GM21717 (cell line): ENCODE results near the gene ARSG.
"Not testable (repeated sequence)": the region's sequence is repeated elsewhere in the genome, so short reads cannot be mapped to it uniquely, and the experiment has no call there.

ENCODE experiments used
- ATAC-seq: cut with Tn5 transposase; IDR thresholded peaks from one replicate; pipeline ENCODE4 v1.9.1; 2021; ENCODE audit warnings: mild to moderate bottlenecking, moderate library complexity; ENCODE audit not compliant: unreplicated experiment

ARSG gene

DNA sequence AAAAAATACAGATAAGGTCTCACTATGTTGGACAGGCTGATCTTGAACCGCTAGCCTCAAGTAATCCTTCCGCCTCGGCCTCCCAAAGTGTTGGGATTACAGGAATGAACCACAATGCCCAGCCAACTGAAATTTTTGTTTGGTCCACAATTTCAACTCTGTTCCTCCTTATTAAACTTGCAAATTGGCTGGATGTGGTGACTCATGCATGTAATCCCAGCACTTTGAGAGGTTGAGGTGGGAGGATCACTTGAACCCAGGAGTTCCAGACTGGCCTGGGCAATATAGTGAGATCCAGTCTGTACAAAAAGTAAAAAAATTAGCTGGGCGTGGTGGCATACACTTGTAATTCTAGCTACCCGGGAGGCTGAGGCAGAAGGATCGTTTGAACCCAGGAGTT is 13.4 kb downstream of the ARSG start:
- no peak for ATAC-seq

DNA sequence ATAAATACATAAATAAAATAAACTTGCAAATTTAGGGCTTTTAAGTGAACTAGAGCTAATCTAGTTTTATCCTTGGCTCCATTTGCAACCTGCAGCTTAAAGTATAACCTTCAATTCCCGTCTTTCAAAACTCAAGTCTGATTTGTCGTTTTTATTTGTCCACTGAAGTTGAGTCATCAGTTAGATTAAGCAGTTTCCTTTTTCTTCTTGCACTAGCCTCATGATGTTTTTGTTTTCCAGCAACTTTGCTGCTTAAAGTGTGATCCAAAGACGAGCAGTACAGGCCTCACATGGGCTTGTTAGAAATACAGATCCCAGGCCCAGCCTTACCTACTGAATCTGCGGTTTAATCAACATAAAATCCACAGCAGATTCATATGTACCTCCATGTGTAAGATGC is 13.8 kb downstream of the ARSG start:
- no peak for ATAC-seq

DNA sequence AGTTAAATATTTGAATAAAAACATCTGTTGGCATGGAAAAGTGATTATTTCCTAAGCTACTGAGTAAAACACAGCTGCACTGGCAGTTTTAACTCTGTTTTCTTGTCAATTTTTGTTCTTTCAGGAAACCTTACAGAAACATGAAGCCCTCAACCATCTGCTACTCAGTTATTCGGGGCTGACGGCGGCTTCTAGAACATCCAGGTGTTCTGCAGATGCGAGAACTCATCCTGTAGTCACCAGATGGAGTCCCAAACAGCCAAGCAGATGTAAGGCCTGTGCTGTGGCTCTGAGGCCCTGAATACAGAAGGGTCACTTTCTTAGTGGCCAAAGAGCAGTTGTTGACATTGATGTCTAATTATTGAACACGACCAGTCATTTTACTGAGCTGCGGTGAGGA is 15.5 kb downstream of the ARSG start:
- ATAC-seq, result no peak

DNA sequence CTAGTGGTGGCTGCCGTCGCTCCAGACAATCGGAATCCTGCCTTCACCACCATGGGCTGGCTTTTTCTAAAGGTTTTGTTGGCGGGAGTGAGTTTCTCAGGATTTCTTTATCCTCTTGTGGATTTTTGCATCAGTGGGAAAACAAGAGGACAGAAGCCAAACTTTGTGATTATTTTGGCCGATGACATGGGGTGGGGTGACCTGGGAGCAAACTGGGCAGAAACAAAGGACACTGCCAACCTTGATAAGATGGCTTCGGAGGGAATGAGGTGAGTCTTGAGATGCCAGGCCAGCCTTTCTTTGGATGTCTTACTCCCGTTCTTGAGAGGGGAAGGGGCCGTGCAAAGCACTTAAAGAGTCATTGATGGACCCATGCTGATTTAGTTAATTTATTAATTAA is 16.1 kb downstream of the ARSG start:
- ATAC-seq, result no peak

DNA sequence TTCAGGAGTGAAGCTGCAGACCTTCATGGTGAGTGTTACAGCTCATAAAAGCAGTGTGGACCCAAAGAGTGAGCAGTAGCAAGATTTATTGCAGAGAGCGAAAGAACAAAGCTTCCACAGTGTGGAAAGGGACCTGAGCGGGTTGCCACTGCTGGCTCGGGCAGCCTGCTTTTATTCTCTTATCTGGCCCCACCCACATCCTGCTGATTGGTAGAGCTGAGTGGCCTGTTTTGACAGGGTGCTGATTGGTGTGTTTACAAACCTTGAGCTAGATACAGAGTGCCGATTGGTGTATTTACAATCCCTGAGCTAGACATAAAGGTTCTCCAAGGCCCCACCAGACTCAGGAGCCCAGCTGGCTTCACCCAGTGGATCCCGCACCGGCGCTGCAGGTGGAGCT is 17.2 kb downstream of the ARSG start:
- ATAC-seq, result not testable (repeated sequence)

DNA sequence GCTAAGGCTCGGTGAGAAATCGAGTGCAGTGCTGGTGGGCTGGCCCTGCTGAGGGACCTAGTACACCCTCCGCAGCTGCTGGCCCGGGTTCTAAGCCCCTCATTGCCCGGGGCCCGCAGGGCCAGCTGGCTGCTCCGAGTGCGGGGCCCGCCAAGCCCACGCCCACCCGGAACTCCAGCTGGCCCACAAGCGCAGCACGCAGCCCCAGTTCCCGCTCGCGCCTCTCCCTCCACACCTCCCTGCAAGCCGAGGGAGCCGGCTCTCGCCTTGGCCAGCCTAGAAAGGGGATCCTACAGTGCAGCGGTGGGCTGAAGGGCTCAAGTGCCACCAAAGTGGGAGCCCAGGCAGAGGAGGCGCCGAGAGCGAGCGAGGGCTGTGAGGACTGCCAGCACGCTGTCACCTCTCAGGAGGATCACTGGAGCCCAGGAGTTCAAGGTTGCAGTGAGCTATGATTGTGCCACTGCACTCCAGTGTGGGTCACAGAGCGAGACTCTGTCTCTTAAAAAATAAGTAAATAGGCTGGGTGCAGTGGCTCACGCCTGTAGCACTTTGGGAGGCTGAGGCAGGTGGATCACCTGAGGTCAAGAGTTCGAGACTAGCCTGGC is 17.9 kb downstream of the ARSG start:
- not testable (repeated sequence) for ATAC-seq

DNA sequence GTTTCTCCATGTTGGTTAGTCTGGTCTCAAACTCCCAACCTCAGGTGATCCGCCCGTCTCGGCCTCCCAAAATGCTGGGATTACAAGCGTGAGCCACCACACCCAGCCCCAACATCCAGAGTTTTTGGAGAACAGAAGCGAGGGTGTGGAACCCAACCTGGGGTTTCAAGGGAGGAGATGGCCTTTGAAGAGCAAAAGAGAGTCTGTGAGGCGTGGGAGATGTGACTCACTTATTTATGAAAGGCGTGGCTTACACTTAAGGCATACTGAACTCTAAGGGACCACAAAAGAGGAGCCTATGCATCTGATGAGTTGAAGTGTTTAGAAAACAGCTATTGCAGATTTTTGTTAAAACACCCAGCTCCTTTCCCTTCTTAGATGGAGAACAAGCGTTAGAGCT is 18.9 kb downstream of the ARSG start:
- ATAC-seq, result no peak

DNA sequence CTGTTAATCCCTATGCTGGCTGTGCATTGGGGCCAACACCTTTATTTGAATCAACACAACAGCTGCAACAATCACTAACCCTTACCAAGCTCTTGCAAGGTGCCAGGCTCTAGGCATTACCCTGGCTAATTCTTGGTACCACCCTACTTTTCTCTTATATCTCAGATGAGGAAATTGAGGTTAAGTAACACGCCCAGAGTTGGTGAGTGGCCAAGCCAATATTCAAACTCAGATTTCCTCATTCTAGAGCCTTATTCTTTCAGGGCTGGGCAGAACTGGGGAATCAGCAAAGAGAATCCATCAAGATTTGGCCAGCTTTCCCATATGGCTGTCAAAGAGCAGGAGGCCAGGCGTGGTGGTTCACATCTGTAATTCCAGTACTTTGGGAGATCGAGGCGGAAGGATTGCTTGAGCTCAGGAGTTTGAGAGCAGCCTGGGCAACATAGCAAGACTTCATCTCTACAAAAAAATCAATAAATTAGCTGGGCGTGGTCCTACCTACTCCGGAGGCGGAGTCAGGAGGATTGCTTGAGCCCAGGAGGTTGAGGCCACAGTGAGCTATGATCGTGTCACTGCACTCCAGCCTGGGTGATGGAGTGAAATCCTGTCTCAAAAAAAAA is 23.7 kb downstream of the ARSG start:
- ATAC-seq, result no peak

DNA sequence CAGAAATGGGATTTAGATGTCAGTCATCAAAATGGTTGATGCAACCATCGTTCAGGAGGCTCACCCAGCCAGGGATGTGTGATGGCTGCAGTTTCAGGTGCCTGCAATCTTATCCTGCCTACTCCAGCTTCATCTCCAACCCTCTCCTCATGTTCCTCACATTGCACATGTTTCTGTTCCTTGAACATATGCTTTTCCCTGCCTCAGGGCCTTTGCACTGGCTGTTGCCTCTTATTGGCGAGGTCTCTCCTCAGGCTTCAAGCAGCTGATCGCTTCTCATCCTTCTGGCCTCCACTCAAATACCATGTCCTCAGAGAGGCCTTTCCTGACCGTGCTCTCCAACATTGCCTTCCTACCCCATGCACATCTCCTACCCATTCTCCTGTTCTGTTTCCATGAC is 24.6 kb downstream of the ARSG start:
- ATAC-seq, result no peak

DNA sequence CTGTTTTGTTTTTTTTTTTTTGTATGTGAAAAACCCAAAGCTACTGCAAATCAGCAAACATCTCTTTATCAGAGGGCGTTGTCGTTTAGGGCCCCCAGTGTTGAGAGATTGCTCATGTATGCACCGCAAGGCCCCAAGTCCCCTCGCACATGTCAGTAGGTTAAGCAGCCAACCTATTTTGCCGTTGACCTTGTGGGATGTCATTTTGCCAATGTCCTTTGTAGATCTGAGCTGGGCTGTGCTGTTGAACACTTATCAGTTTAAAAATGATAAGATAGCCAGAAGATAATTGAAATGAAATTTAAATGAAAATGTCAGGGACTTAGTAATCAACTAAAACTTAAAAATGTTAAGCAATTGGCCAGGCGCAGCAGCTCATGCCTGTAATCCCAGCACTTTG is 26.2 kb downstream of the ARSG start:
- no peak for ATAC-seq

DNA sequence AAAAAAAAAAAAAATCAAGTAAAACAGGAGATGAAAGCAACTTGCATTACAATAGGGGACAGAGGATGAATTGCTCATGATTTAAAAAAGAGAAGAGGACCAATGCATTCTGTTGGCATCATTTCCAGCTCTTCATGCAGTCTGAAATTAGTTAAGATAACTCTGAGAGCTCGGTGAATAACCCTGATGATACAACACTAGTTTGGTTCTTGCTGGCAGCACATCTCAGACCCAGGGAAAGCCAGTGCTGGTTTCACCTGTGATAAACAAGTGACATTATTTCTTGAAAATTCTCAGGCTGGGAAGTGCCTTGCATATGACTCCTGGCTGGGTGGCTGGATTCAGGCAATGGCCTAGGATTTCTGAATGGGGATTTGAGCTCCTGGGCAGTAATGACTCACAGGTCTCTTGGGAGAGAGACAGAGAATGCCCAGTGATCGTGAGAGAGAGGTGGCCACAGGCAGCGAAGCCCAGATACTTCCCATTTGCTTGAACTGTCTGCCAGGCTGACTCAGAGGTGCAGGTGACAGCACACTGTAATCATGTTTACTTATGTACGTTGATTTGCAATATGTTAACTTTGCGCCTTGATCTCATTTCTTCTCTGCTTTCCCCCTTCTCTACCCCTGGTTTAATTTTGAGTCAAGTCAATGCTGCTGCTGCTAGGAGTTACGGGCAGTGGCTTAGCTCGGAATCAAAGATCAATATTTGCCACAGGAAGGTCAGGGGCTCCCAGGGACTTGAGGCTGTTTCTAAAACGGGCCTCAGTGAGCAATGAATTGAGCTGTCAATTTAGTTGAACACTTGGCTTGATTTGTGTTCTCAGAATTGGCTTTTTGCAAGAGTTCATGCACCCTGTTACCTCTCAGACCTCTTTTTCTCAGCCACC is 27.1 kb downstream of the ARSG start:
- ATAC-seq, result no peak

DNA sequence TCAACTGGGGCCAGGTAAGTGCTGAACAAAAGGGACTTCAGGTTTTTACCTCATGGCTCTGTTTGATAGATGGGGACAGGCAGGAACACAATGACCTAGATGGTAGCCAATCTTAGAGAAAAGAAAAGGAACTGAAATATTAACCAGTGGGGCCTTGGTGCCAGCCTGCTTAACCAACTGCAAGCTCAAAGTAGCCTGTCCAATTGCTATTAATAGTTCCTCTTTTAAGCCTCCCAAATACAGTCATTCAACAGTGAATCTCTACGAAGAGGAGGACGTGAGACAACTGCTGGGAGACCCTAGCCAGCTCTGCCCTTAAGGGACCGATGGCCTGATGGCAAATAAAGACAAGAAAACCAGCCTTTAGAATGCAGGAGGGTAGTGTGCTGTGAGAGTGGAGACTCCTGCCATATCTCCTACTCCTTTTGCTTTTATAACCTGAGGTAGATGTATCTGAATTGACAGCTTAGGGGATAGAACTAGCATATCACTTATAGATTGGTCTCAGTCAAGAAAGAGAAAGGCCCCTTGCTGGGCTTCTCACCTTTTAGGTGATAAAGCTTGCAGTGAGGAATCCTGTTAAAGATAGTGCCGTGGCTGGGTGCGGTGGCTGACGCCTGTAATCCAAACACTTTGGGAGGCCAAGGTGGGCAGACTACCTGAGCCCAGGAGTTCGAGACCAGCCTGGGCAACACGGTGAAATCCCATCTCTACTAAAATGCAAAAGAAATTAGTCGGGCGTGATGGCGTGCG is 28.3 kb downstream of the ARSG start:
- ATAC-seq, result no peak

DNA sequence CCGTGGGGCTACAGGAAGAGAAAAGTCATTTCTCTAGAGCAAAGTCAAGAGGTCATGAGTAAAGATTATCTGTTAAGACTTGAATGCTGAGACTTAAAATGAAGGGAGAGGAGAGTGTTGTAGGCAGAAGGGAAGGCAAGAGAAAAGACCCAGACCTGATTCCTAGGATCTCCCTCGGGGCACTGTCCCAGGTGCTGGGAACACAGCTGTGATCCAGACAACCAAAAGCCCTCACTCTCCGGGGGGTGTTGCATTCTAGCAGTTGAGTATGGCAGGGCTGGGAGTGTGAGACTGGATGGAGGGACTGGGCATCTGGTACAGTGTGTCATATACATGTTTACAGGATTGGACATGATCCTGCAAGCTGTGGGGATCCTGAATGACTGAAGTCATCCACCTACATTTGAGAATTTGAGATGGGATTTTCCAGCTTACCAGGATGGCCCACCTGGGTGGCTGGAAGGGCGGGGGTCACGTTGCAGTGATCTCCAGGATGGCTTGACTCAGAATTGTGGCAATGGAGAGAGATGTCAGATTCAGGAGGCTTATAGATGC is 29.1 kb downstream of the ARSG start:
- ATAC-seq, result no peak

DNA sequence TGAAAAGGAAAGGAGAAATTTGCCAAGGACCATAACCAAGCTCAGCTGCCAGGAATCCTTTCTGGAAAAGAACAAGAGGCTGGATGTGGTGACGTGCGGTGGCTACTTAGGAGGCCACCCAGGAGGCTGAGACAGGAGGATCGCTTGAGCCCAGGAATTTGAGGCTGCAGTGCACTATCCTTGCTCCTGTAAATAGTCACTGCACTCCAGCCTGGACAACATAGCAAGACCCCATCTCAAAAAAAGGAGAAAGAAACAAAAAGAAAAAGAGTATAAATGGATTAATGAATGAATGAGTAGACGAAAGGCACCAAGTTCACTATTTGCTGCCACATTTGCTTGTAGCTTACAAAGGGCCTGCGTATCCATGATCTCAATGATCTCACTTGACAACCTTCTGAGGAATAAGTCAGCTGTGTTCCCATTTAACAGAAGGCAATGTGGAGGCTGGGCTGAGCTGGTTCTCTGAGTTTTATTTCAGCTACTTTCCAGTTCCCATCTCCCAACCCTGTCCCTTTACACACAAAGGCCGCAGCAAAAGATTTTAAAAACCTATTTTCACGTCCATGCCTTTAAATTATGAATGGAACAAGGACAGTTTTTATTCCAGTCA is 29.8 kb downstream of the ARSG start:
- ATAC-seq, result no peak

DNA sequence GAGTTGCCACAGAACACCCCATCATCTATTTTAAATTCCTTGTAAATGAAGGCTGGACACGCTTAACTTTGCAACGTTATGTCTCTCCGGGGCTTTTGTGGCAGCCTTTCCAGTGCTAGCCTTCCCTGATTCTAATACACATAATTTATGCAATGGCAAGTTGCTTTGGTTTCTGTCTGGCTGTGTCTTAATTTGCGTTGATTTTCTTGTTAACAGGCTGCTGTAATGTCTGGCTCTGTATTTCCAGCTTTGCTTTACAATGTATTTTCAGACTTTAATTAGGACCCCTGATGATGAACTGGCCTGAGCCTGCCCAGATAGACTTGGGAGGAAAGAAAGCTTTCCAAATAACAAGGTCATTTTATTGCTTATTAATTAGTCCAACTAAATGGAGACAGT is 30.3 kb downstream of the ARSG start:
- ATAC-seq, result no peak

DNA sequence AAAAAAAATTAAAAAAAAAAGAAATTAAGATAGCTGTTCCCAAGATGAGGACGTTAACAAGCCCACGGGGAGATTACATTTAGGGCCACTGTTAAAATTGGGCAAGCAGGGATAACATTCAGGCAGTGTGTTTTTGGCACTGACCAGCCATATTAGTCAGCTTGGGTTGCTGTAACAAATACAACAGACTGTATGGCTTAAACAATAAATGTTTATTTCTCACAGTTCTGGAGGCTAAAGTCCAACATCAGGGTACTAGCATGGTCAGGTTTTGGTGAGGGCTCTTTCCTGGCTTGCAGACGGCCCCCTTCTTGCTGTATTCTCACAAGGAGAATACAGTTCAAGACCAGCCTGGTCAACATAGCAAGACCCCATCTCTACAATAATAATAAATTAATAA is 31.3 kb downstream of the ARSG start:
- no peak for ATAC-seq

DNA sequence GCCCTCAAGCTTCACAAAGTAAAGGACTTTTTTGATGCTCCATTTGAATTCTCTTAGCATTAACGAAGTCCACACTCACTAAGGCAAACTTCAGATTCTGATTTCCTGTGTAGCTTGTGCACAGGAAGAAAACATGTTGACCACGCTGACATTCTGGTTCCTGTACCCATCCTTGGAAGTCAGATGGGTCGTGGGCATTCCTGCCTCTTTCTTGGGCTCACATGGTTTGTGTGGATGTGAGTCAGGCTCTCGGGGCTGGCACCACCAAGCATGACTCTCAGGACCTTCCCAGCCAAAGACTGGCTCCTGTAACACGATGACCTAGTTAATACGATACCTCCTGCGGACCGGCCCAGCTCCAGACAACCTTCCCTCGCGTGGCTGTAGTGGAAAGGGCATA is 32.8 kb downstream of the ARSG start:
- ATAC-seq, result no peak

DNA sequence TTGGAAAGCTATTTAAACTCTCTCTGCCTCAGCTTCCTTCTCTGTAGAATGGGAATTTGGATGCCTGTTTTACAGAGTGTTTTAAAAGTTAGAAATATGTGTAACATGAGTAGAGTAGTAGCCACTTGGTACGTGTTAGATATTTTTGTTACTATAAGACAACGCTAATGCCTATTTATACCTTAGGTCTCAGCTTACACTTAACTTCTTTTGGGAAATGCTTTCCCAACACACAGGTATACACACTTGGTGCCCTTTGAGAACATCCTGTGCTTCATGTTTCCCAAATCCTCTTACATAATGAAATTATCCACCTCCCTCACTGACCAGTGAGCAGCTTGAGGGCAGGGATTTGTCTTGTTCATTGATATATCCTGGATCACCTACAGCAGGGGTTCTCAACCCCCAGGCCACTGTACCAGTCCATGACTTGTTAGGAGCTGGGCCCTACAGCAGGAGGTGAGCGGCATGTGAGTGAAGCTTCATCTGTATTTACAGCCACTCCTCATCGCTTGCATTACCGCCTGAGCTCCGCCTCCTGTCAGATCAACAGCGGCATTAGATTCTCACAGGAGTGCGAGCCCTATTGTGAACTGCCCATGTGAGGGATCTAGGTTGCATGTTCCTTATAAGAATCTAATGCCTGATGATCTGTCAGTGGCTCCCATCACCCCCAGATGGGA is 33.5 kb downstream of the ARSG start:
- ATAC-seq, result no peak

DNA sequence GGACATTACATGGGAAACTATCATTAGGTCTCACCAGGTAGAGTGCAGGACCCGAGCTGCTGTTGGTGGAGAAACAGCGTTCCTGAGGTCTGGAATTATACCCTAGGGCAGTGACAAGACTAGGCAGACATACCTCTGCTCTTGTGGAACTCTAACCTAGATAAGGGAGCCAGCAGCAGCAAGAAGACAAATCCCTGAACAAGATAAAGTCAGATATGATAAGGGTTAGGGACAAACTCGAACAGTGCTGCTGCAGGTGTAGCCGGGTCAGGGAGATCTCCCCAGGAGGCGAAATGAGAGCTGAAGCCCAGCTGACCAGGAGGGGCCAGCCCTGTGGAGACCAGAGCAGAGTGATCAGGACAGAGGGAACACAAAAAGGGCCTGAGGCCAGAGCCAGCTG is 34.7 kb downstream of the ARSG start:
- no peak for ATAC-seq

DNA sequence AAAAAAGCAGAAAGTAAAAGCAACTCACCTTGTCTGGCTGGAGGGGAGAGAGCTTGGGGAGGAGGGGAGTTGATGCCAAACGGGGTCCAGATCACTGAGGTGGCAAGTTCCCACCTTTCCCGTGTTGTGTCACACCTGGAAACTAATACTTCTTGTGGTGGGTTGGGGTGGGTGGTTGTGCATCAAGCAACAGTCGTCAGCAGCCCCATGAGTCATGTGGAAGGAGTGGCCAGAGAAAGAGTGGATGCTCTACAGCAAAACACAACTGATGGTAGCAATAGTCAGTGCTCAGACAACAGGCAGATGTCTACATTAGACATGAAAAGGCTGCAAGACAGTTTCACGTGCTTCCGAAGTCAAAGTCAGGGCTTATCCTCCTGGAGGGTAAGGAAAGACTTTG is 35.4 kb downstream of the ARSG start:
- no peak for ATAC-seq
